Smooth muscle cell (in vitro differentiated cells): Measurements from ENCODE around the gene HLA-DPA1. TPM values are rescaled to one million over a fixed set of nuclear protein-coding genes. Genes with fewer than 3 reads are reported as not detected.

Experiments used
- DNase-seq: peaks from one replicate; lab custom pipeline; 2025; ENCODE audit not compliant: unreplicated experiment; lab: John Stamatoyannopoulos, UW
- H2AFZ ChIP-seq: fragments of 200-600 bp; sonication (generic); 2 replicates; pipeline ENCODE4 v1.6.0; 2016; ENCODE audit warnings: antibody characterized with exemption, low read depth, mild to moderate bottlenecking
- H3F3A ChIP-seq: fragments of 200-600 bp; sonication (generic); 2 replicates; pipeline ENCODE4 v1.6.0; 2017; ENCODE audit warnings: antibody characterized with exemption, low read depth
- H3K27ac ChIP-seq: fragments of 200-600 bp; sonication (generic); 2 replicates; pipeline ENCODE4 v1.5.1; 2016; ENCODE audit warnings: low read depth, mild to moderate bottlenecking
- H3K27me3 ChIP-seq: fragments of 200-600 bp; sonication (generic); 2 replicates; pipeline ENCODE4 v1.6.1; 2016; ENCODE audit warnings: low read depth, mild to moderate bottlenecking
- H3K36me3 ChIP-seq: fragments of 200-600 bp; sonication (generic); 2 replicates; pipeline ENCODE4 v1.5.1; 2016; ENCODE audit warnings: low read depth
- H3K4me1 ChIP-seq: fragments of 200-600 bp; sonication (generic); 2 replicates; pipeline ENCODE4 v1.5.1; 2016; ENCODE audit warnings: low read depth
- H3K4me2 ChIP-seq: fragments of 200-600 bp; sonication (generic); 2 replicates; pipeline ENCODE4 v1.6.0; 2016; ENCODE audit warnings: mild to moderate bottlenecking
- H3K4me3 ChIP-seq: fragments of 200-600 bp; sonication (generic); 2 replicates; pipeline ENCODE4 v1.5.1; 2016; ENCODE audit warnings: mild to moderate bottlenecking
- H3K79me2 ChIP-seq: fragments of 200-600 bp; sonication (generic); 2 replicates; pipeline ENCODE4 v1.6.0; 2016; ENCODE audit warnings: low read depth, mild to moderate bottlenecking
- H3K9ac ChIP-seq: fragments of 200-600 bp; sonication (generic); 2 replicates; pipeline ENCODE4 v1.6.0; 2016; ENCODE audit warnings: low read depth
- H3K9me3 ChIP-seq: fragments of 200-600 bp; sonication (generic); replicated peaks from 2 replicates; pipeline ENCODE4 v1.5.1; 2016; ENCODE audit warnings: low read depth
- H4K20me1 ChIP-seq: fragments of 200-600 bp; sonication (generic); 2 replicates; pipeline ENCODE4 v1.6.0; 2016; ENCODE audit warnings: low read depth
- CTCF ChIP-seq: fragments of 200-600 bp; sonication (generic); IDR thresholded peaks from 2 replicates; pipeline ENCODE4 v1.5.1; 2017; ENCODE audit warnings: borderline replicate concordance, mild to moderate bottlenecking, antibody characterized with exemption; ENCODE audit not compliant: insufficient read depth, poor library complexity, severe bottlenecking
- WGBS: methylation state at CpG from one replicate; pipeline ENCODE4 v1.1.7; 2016; ENCODE audit warnings: low lambda C conversion rate; 5-methylcytosine and 5-hydroxymethylcytosine counted together
- polyA plus RNA-seq: library from polyadenylated mRNA; unstranded; fragments of >200 nt; fragmentation: Nextera tagmentation; extraction: Ambion mirVana; gene quantifications from 2 replicates; pipeline ENCODE4 v1.2.1, GENCODE V29; 2016
- total RNA-seq: library from RNA; depleted of rRNA; stranded (reverse); fragments of >200 nt; gene quantifications from 2 replicates; pipeline ENCODE4 v1.2.3, GENCODE V29; 2014

The HLA-DPA1 gene
- total and polyA plus RNA-seq, 2 experiments from 2014 or later: 1.1 to 1.3 TPM

DNA sequence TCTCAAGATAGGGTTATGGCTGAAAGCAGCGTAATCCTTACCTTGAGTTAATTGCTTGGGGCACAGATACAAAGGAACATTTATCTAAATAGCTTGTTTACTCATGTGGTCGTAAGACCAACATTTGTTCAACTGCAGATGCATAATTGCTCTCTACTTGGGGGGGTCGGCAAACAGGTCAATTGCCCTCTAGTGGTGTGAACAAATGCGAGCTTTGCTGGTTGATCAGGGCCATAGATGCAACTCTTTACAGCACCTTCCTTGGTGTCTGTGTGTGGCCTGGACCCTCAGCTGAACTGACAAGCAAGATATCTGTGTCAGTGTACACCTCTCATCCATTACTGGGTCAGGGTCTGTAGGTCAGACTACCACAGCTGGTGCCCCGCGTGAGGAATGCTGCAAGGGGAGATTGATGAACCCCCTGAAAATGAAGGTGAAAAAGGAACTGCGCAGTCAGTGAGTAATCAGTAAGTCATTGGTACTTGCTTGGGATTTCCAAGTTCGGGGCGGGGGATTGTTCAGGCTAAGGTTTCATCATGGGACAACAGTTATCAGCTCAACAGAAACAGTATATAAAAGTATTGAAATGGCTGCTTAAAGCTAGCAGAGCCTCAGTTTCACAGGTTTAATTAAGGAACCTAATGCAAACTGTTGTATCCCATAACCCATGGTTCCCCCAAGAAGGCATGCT, 24.0 kb downstream of the HLA-DPA1 start:
- WGBS: 81% methylated on average over 9 of the region's 9 CpGs
- Histone ChIP-seq H3K36me3 (no peaks in the 10 kb centered on the region), H3K79me2 (no peaks in the 10 kb centered on the region), H3K9me3 (no peaks in the 10 kb centered on the region), H3K4me2 (no peak overlapping the region), H3K4me3 (no peak overlapping the region), H3K4me1 (no peaks in the 10 kb centered on the region), H4K20me1 (no peaks in the 10 kb centered on the region), H3K9ac (no peak overlapping the region), H3K27me3 (no peaks in the 10 kb centered on the region), H3F3A (no peaks in the 10 kb centered on the region), H3K27ac (no peak overlapping the region), H2AFZ (no peak overlapping the region)
- TF ChIP-seq CTCF: no peak
- no peak for DNase-seq

- 93% methylated on average over 2 of the region's 2 CpGs for WGBS
- Histone ChIP-seq H3K4me3 (no peak overlapping the region), H3F3A (no peaks in the 10 kb centered on the region), H2AFZ (no peak overlapping the region), H3K27me3 (peaks cover 10% of the 10 kb centered on the region), H4K20me1 (no peaks in the 10 kb centered on the region), H3K4me2 (no peak overlapping the region), H3K9ac (no peak overlapping the region), H3K79me2 (no peaks in the 10 kb centered on the region), H3K27ac (no peak overlapping the region), H3K36me3 (no peaks in the 10 kb centered on the region), H3K4me1 (no peaks in the 10 kb centered on the region), H3K9me3 (no peaks in the 10 kb centered on the region)
- no peak for TF ChIP-seq CTCF
- no peak for DNase-seq
These were observed 33.3 kb downstream of the HLA-DPA1 start for GRCh38 chr6:33040157-33040556.

DNA sequence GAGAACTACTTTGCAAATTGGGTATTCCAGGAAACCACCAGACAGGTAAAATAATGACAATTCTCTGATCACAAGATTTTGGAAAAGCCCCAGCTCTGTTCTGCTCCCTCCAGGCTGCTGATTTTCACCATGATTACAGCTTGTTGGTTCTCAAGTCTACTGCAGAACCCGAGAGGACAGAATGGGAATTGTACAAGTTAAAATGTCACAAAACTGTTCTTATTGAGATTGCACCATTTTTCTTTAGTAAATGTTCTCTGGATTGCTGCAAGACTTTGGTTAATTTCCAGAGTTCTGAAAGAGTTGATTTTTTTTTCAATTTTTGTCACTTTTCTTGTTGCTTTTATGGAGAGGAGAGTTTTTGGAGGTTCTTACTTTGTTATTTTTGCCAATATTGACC, 36.9 kb downstream of the HLA-DPA1 start:
- H3K27ac ChIP-seq: no peak overlapping the region
- no peaks in the 10 kb centered on the region for H3K9me3 ChIP-seq
- no peaks in the 10 kb centered on the region for H4K20me1 ChIP-seq
- H3K9ac ChIP-seq: no peak overlapping the region
- no peaks in the 10 kb centered on the region for H3F3A ChIP-seq
- H3K27me3 ChIP-seq: peaks cover 27% of the 10 kb centered on the region
- H3K79me2 ChIP-seq: no peaks in the 10 kb centered on the region
- WGBS: 68% methylated on average over 1 of the region's 1 CpG
- no peak for DNase-seq
- H3K4me1 ChIP-seq: no peaks in the 10 kb centered on the region
- no peak overlapping the region for H3K4me3 ChIP-seq
- no peaks in the 10 kb centered on the region for H3K36me3 ChIP-seq
- H2AFZ ChIP-seq: no peak overlapping the region
- TF ChIP-seq CTCF: no peak
- H3K4me2 ChIP-seq: no peak overlapping the region

DNA sequence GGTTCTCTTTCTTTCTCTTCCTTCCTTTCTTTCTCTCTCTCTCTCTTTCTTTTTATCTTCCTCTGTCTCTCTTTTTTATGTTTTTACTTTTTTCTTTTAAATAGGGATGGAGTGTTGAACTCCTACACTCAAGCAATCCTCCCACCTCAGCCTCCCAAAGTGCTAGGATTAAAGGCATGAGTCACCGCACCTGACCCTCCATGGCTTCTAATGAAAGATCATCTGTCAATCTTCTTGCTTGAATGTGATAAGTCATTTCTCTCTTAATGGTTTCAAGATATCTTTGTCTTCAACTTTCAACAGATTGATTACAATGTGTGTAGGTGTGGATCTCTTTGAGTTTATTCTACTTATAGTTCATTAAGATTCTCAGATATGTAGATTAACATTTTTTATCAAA, 38.9 kb downstream of the HLA-DPA1 start:
- Histone ChIP-seq H3F3A (no peaks in the 10 kb centered on the region), H3K4me2 (no peak overlapping the region), H3K9me3 (no peaks in the 10 kb centered on the region), H2AFZ (no peak overlapping the region), H3K4me3 (no peak overlapping the region), H3K27ac (no peak overlapping the region), H3K4me1 (no peaks in the 10 kb centered on the region), H3K79me2 (no peaks in the 10 kb centered on the region), H3K27me3 (peaks cover 41% of the 10 kb centered on the region), H3K9ac (no peak overlapping the region), H3K36me3 (no peaks in the 10 kb centered on the region), H4K20me1 (no peaks in the 10 kb centered on the region)
- WGBS: 89% methylated on average over 1 of the region's 1 CpG
- no peak for DNase-seq
- TF ChIP-seq CTCF: no peak
